NCI-H748 (cell line): ENCODE data around the gene REEP6.

Experiments used
- DNase-seq: peaks from one replicate; lab custom pipeline; 2025; ENCODE audit not compliant: unreplicated experiment; lab: John Stamatoyannopoulos, UW

REEP6 gene

GRCh38 chr19:1540365-1540925 is 49.5 kb downstream of the REEP6 start:
- no peak for DNase-seq
